AG09309 (cell line): Measurements from ENCODE around the gene PLAGL2.

Experiments used
- DNase-seq: peaks from one replicate; pipeline ENCODE4 v3.0.0-alpha.2; 2010; ENCODE audit warnings: low read depth
- H3K4me3 ChIP-seq: 2 replicates; pipeline ENCODE4 v1.5.1; 2011; ENCODE audit warnings: mild to moderate bottlenecking, low read depth, low read length, moderate library complexity; ENCODE audit not compliant: control insufficient read depth
- CTCF ChIP-seq: IDR thresholded peaks from 2 replicates; pipeline ENCODE4 v1.5.1; 2011; ENCODE audit warnings: mild to moderate bottlenecking, low read depth, low read length, inconsistent platforms; ENCODE audit not compliant: insufficient read depth, control insufficient read depth; ENCODE audit errors: missing control alignments

PLAGL2 gene

GRCh38 chr20:32224463-32224862, 16.9 kb upstream of the PLAGL2 start:
- H3K4me3 ChIP-seq = no peak overlapping the region
- DNase-seq = no peak
- TF ChIP-seq CTCF = no peak

GRCh38 chr20:32218156-32218900, 10.8 kb upstream of the PLAGL2 start:
- no peak for TF ChIP-seq CTCF
- no peak for DNase-seq
- no peak overlapping the region for H3K4me3 ChIP-seq

- no peak for TF ChIP-seq CTCF
- no peak overlapping the region for H3K4me3 ChIP-seq
- DNase-seq = no peak
Measured at GRCh38 chr20:32216179-32217142, 8.9 kb upstream of the PLAGL2 start.

- no peak for TF ChIP-seq CTCF
- no peak overlapping the region for H3K4me3 ChIP-seq
- DNase-seq = no peak
Measured at GRCh38 chr20:32215729-32216128, 8.2 kb upstream of the PLAGL2 start.

GRCh38 chr20:32215147-32215546, 7.6 kb upstream of the PLAGL2 start:
- TF ChIP-seq CTCF = no peak
- no peak for DNase-seq

GRCh38 chr20:32213870-32214269, 6.3 kb upstream of the PLAGL2 start:
- DNase-seq = no peak
- no peak for TF ChIP-seq CTCF
- H3K4me3 ChIP-seq = no peak overlapping the region

More at GRCh38 chr20:32215147-32215546, 7.6 kb upstream of the PLAGL2 start:
- H3K4me3 ChIP-seq = no peak overlapping the region
